Astrocyte (in vitro differentiated cells and primary cell): ENCODE measurements around the gene WWC2. TPM values are rescaled to one million over a fixed set of nuclear protein-coding genes. Genes with fewer than 3 reads are reported as not detected.

ENCODE experiments used
- DNase-seq: peaks from one replicate; pipeline ENCODE4 v3.0.0-alpha.2; 2010; ENCODE audit warnings: low read depth
- FAIRE-seq: peaks from 2 replicates; lab custom pipeline; 2011; peaks lifted over from hg19 to GRCh38; lab: Jason Lieb, UNC
- H2AFZ ChIP-seq: 2 replicates; pipeline ENCODE4 v1.6.0; 2012; ENCODE audit warnings: low read depth, low read length, inconsistent platforms
- H3K27ac ChIP-seq: 2 replicates; pipeline ENCODE4 v1.5.1; 2011; ENCODE audit warnings: low read depth, low read length, inconsistent platforms
- H3K27me3 ChIP-seq: 2 replicates; pipeline ENCODE4 v1.6.0; 2011; ENCODE audit warnings: low read length, inconsistent platforms; ENCODE audit not compliant: insufficient read depth
- H3K36me3 ChIP-seq: 2 replicates; pipeline ENCODE4 v1.5.1; 2011; ENCODE audit warnings: low read length, inconsistent platforms; ENCODE audit not compliant: insufficient read depth
- H3K4me1 ChIP-seq: 2 replicates; pipeline ENCODE4 v1.5.1; 2011; ENCODE audit warnings: low read length, inconsistent platforms; ENCODE audit not compliant: insufficient read depth
- H3K4me2 ChIP-seq: 2 replicates; pipeline ENCODE4 v1.6.0; 2012; ENCODE audit warnings: low read length, inconsistent platforms
- H3K4me3 ChIP-seq: 2 replicates; pipeline ENCODE4 v1.5.1; 2011; ENCODE audit warnings: low read depth, mild to moderate bottlenecking, low read length, inconsistent platforms; ENCODE audit not compliant: insufficient read depth
- H3K79me2 ChIP-seq: 2 replicates; pipeline ENCODE4 v1.6.0; 2012; ENCODE audit warnings: mild to moderate bottlenecking, low read length, inconsistent platforms; ENCODE audit not compliant: insufficient read depth
- H3K9ac ChIP-seq: 2 replicates; pipeline ENCODE4 v1.6.0; 2012; ENCODE audit warnings: mild to moderate bottlenecking, low read length, inconsistent platforms
- H3K9me3 ChIP-seq: 2 replicates; pipeline ENCODE4 v1.5.1; 2012; ENCODE audit warnings: low read depth, mild to moderate bottlenecking, low read length, inconsistent platforms; ENCODE audit not compliant: insufficient read depth
- H4K20me1 ChIP-seq: 2 replicates; pipeline ENCODE4 v1.6.0; 2012; ENCODE audit warnings: low read length, inconsistent platforms; ENCODE audit not compliant: insufficient read depth
- H3K27ac Mint-ChIP-seq: one replicate; pipeline ENCODE4 v1.8.0; 2021; ENCODE audit warnings: mild to moderate bottlenecking, mixed read lengths; ENCODE audit not compliant: unreplicated experiment
- H3K27me3 Mint-ChIP-seq: one replicate; pipeline ENCODE4 v1.8.0; 2021; ENCODE audit warnings: low read depth, mixed read lengths; ENCODE audit not compliant: unreplicated experiment
- H3K36me3 Mint-ChIP-seq: one replicate; pipeline ENCODE4 v1.8.0; 2021; ENCODE audit warnings: low read depth, mixed read lengths; ENCODE audit not compliant: unreplicated experiment
- H3K4me1 Mint-ChIP-seq: one replicate; pipeline ENCODE4 v1.8.0; 2021; ENCODE audit warnings: low read depth, mixed read lengths; ENCODE audit not compliant: unreplicated experiment
- H3K4me3 Mint-ChIP-seq: one replicate; pipeline ENCODE4 v1.8.0; 2021; ENCODE audit warnings: mild to moderate bottlenecking, moderate library complexity, mixed read lengths; ENCODE audit not compliant: unreplicated experiment
- H3K9me3 Mint-ChIP-seq: one replicate; pipeline ENCODE4 v1.8.0; 2021; ENCODE audit warnings: mild to moderate bottlenecking, mixed read lengths; ENCODE audit not compliant: unreplicated experiment
- CTCF ChIP-seq: IDR thresholded peaks from 2 replicates; pipeline ENCODE4 v1.5.1; 2011; ENCODE audit warnings: low read depth, mild to moderate bottlenecking, inconsistent platforms, low read length, moderate library complexity; ENCODE audit not compliant: insufficient read depth
- EZH2 ChIP-seq: IDR thresholded peaks from 2 replicates; pipeline ENCODE4 v1.6.1; 2012; ENCODE audit warnings: mild to moderate bottlenecking, low read length, inconsistent platforms; ENCODE audit not compliant: insufficient read depth
- total RNA-seq: library from RNA; stranded (reverse); gene quantifications from 2 replicates; pipeline ENCODE4 v1.2.1, GENCODE V29; 2021

WWC2 gene
- total RNA-seq, 1 donor from 2014 or later, result 62.6 TPM

- no peaks in the 10 kb centered on the region for H3K27me3 ChIP-seq
- H3K79me2 ChIP-seq, result no peaks in the 10 kb centered on the region
- peaks cover 13% of the 10 kb centered on the region for H3K4me1 ChIP-seq
- no peak overlapping the region for H2AFZ ChIP-seq
- H3K4me2 ChIP-seq, result peak overlapping the region; percentile 41
- H3K27ac ChIP-seq, result peak overlapping the region; percentile 55
- Mint-ChIP-seq H3K9me3 (peaks cover 3% of the 10 kb centered on the region), H3K4me1 (peaks cover 33% of the 10 kb centered on the region), H3K27me3 (no peaks in the 10 kb centered on the region), H3K36me3 (peaks cover 17% of the 10 kb centered on the region), H3K27ac (peak overlapping the region; percentile 59), H3K4me3 (no peak overlapping the region)
- no peaks in the 10 kb centered on the region for H3K9me3 ChIP-seq
- no peak overlapping the region for H3K4me3 ChIP-seq
- peak overlapping the region; percentile 35 for H3K9ac ChIP-seq
- H3K36me3 ChIP-seq, result peaks cover 3% of the 10 kb centered on the region
- TF ChIP-seq CTCF, result no peak
- no peak for TF ChIP-seq EZH2
- DNase-seq, result peak; percentile 85
- FAIRE-seq, result no peak
- H4K20me1 ChIP-seq, result peaks cover 4% of the 10 kb centered on the region
These were observed 142.2 kb downstream of the WWC2 start for GRCh38 chr4:183241322-183241640.

DNA sequence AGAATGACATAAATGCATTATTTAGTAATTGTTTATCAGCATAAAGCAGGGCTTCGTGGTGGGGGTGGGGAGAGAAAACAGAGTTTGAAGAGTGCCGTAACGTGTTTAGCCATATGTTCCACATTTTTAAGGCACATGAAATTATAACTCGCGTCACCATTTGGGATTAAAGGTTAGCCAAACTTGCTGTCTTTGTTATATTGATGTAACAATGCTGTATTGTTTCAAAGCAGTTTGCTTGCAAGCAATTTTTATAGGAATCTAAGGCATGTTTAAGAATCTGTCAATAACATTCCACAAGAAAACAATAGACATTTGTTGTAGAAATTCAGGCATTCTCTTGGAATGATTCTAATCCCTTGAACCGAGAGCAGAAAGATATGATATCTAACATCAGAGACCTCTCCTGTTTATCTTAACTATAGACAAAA is 142.7 kb downstream of the WWC2 start:
- Histone ChIP-seq H3K27ac (peak overlapping the region; percentile 55), H3K36me3 (peaks cover 3% of the 10 kb centered on the region), H3K9me3 (no peaks in the 10 kb centered on the region), H3K79me2 (no peaks in the 10 kb centered on the region), H3K4me1 (peaks cover 13% of the 10 kb centered on the region), H3K4me2 (peak overlapping the region; percentile 41), H3K4me3 (no peak overlapping the region), H2AFZ (no peak overlapping the region), H3K27me3 (no peaks in the 10 kb centered on the region), H4K20me1 (peaks cover 4% of the 10 kb centered on the region), H3K9ac (peak overlapping the region; percentile 35)
- Mint-ChIP-seq H3K9me3 (peaks cover 3% of the 10 kb centered on the region), H3K36me3 (peaks cover 17% of the 10 kb centered on the region), H3K4me3 (no peak overlapping the region), H3K27ac (peak overlapping the region; percentile 59), H3K27me3 (no peaks in the 10 kb centered on the region), H3K4me1 (peaks cover 33% of the 10 kb centered on the region)
- TF ChIP-seq EZH2 (no peak), CTCF (no peak)
- peak; percentile 37 for FAIRE-seq
- DNase-seq, result peak; percentile 13

GRCh38 chr4:183242291-183242690 is 143.2 kb downstream of the WWC2 start:
- Mint-ChIP-seq H3K4me1 (peaks cover 33% of the 10 kb centered on the region), H3K36me3 (peaks cover 17% of the 10 kb centered on the region), H3K27me3 (no peaks in the 10 kb centered on the region), H3K9me3 (peaks cover 3% of the 10 kb centered on the region), H3K27ac (no peak overlapping the region), H3K4me3 (no peak overlapping the region)
- peaks cover 6% of the 10 kb centered on the region for H3K36me3 ChIP-seq
- no peak overlapping the region for H2AFZ ChIP-seq
- peaks cover 4% of the 10 kb centered on the region for H4K20me1 ChIP-seq
- no peaks in the 10 kb centered on the region for H3K27me3 ChIP-seq
- DNase-seq (no peak), FAIRE-seq (no peak)
- peaks cover 13% of the 10 kb centered on the region for H3K4me1 ChIP-seq
- no peaks in the 10 kb centered on the region for H3K9me3 ChIP-seq
- no peak overlapping the region for H3K4me2 ChIP-seq
- H3K9ac ChIP-seq, result no peak overlapping the region
- no peak overlapping the region for H3K4me3 ChIP-seq
- TF ChIP-seq EZH2 (no peak), CTCF (no peak)
- no peaks in the 10 kb centered on the region for H3K79me2 ChIP-seq
- H3K27ac ChIP-seq, result no peak overlapping the region
